Muscle layer of colon (tissue), 2 donors: ENCODE data around the gene DDHD1.
"Not testable (repeated sequence)": the region's sequence is repeated elsewhere in the genome, so short reads cannot be mapped to it uniquely, and the experiment has no call there.

ENCODE experiments used
- H3K27ac ChIP-seq: one replicate; pipeline ENCODE4 v1.7.0; 2013; ENCODE audit warnings: low read depth, mild to moderate bottlenecking, low read length, moderate library complexity
- H3K27me3 ChIP-seq, 2 donors: one replicate each; pipeline ENCODE4 v1.7.0; 2013; ENCODE audit warnings: low read length in 2 of 2, mild to moderate bottlenecking in 2 of 2; ENCODE audit not compliant: insufficient read depth in 2 of 2, control insufficient read depth in 1 of 2
- H3K36me3 ChIP-seq: one replicate; pipeline ENCODE4 v1.7.0; 2013; ENCODE audit warnings: mild to moderate bottlenecking, low read length; ENCODE audit not compliant: insufficient read depth
- H3K4me1 ChIP-seq: one replicate; pipeline ENCODE4 v1.7.0; 2013; ENCODE audit warnings: mild to moderate bottlenecking, low read length; ENCODE audit not compliant: insufficient read depth
- H3K4me3 ChIP-seq, 2 donors: one replicate each; pipeline ENCODE4 v1.7.0; 2013; ENCODE audit warnings: low read length in 2 of 2, low read depth in 1 of 2, mild to moderate bottlenecking in 1 of 2, moderate library complexity in 1 of 2
- H3K9ac ChIP-seq: one replicate; pipeline ENCODE4 v1.7.0; 2013; ENCODE audit warnings: low read length
- H3K9me3 ChIP-seq: one replicate; pipeline ENCODE4 v1.7.0; 2013; ENCODE audit warnings: mild to moderate bottlenecking, low read length
- donor health status: abdominal sarcoma.
- donor health status: Adenocarcinoma of cecum.

DDHD1 gene

DNA sequence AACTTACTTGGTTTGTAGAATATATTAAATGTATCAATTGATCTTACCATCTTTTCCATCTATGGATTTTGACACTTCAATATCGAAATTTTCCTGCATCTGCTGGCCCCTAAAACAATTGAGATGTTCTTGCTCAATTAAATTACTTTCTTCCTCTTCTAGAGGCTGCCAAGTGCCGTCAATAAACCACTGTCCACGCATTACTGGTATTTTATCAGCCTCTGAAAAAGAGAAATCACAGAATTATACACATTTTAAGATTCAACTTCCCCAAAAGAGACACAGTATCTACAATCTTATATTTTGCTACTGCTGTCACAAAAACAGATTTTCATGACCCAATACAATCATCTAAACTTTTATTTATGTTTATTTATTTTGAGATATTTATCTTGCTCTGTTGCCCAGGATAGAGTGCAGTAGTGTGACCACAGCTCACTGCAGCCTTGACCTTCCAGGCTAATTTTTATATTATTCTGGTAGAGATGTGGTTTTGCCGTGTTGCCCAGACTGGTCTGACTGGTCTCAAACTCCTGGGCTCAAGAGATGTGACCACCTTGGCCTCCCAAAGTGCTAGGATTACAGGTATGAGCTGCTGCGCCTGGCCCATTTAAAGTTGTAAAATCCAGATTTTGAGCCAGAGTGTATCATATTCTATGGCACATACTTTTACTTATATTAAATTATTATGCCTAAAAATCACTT, 49.3 kb downstream of the DDHD1 start:
- Histone ChIP-seq H3K9me3 (no peaks in the 10 kb centered on the region), H3K4me1 (no peaks in the 10 kb centered on the region), H3K36me3 (no peaks in the 10 kb centered on the region), H3K9ac (no peak overlapping the region), H3K4me3 (no peak overlapping the region), H3K27me3 (no peaks in the 10 kb centered on the region), H3K27ac (no peak overlapping the region)

DNA sequence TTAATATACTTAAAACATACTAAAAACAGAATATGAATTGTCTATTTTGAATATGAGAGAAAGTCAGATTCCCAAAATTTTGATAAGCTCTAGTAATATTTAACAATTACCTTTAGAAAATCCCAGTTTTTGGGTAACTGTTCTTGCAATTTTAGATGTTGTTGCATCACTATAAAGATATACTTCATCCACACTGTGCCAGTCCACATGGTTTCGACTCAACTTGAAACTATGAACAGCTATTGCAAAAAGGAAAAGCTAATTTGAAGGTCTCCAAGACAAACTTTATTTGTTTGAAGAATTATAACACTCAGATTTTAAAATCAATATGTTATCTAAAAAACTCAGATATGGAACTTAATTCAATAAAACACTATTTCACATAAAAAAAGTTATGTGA, 59.9 kb downstream of the DDHD1 start:
- Histone ChIP-seq H3K9ac (no peak overlapping the region), H3K36me3 (peaks cover 3% of the 10 kb centered on the region), H3K9me3 (no peaks in the 10 kb centered on the region), H3K27me3 (no peaks in the 10 kb centered on the region), H3K27ac (no peak overlapping the region), H3K4me3 (no peak overlapping the region), H3K4me1 (no peaks in the 10 kb centered on the region)

DNA sequence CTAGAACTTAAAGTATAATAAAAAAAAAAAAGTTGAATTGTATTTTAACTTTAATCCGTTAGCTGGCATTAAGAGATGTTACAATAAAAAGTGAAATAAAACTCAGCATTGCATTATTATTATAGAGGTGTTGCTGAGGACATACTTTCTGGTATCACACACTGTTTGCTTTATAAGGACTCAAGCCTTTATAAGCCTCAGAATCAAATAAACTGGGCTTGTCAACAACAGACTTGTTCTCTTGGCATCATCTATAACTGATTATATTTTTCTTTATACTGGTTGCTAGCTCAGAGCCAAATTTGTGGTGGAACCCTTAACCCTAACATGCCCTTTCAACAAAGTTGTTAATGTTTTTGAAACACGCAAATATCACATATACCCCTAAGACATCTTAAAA, 62.3 kb downstream of the DDHD1 start:
- H3K9me3 ChIP-seq, result no peaks in the 10 kb centered on the region
- no peak overlapping the region for H3K9ac ChIP-seq
- no peaks in the 10 kb centered on the region for H3K4me1 ChIP-seq
- peaks cover 3% of the 10 kb centered on the region for H3K36me3 ChIP-seq
- H3K27ac ChIP-seq, result no peak overlapping the region
- H3K4me3 ChIP-seq, result no peak overlapping the region
- no peaks in the 10 kb centered on the region for H3K27me3 ChIP-seq

- H3K27ac ChIP-seq, H3K4me3 ChIP-seq, H3K36me3 ChIP-seq, H3K4me1 ChIP-seq, H3K9me3 ChIP-seq, H3K27me3 ChIP-seq, H3K9ac ChIP-seq: not testable (repeated sequence)
Measured at GRCh38 chr14:53084954-53085353, 68.2 kb downstream of the DDHD1 start.

DNA sequence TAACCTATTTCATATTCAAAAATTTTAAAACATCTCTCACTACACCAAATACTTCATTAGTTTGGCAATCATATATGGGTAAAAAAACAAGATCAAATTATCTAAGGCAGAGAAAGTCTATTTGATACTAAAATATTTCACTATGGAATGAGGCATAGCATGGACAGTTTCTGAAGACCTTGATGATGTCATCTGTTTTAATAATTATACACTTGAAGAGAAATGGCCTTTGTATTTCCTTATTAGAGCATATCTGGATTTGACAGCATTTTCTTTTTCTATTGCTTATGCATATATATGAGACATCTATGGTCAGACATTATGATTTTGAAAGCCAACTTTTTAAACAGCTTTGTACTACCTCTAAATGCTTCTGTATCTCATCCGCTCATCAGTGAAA, 88.6 kb downstream of the DDHD1 start:
- Histone ChIP-seq H3K9me3 (no peaks in the 10 kb centered on the region), H3K4me3 (no peak overlapping the region), H3K27ac (no peak overlapping the region), H3K36me3 (no peaks in the 10 kb centered on the region), H3K4me1 (no peaks in the 10 kb centered on the region), H3K9ac (no peak overlapping the region), H3K27me3 (no peaks in the 10 kb centered on the region)

- Histone ChIP-seq H3K27ac (no peak overlapping the region), H3K9me3 (no peaks in the 10 kb centered on the region), H3K4me1 (no peaks in the 10 kb centered on the region), H3K36me3 (no peaks in the 10 kb centered on the region), H3K9ac (no peak overlapping the region), H3K4me3 (no peak overlapping the region), H3K27me3 (no peaks in the 10 kb centered on the region)
Measured at GRCh38 chr14:53062856-53063255, 90.3 kb downstream of the DDHD1 start.

- Histone ChIP-seq H3K27ac (no peak overlapping the region), H3K27me3 (no peaks in the 10 kb centered on the region), H3K36me3 (no peaks in the 10 kb centered on the region)
Measured at GRCh38 chr14:53060046-53060445, 93.1 kb downstream of the DDHD1 start.

GRCh38 chr14:53055003-53055402, 98.1 kb downstream of the DDHD1 start:
- no peak overlapping the region for H3K4me3 ChIP-seq
- H3K9me3 ChIP-seq, result no peaks in the 10 kb centered on the region
- H3K27me3 ChIP-seq, result no peaks in the 10 kb centered on the region
- H3K9ac ChIP-seq, result no peak overlapping the region
- H3K27ac ChIP-seq, result no peak overlapping the region
- no peaks in the 10 kb centered on the region for H3K4me1 ChIP-seq
- H3K36me3 ChIP-seq, result no peaks in the 10 kb centered on the region

More at GRCh38 chr14:53060046-53060445, 93.1 kb downstream of the DDHD1 start:
- Histone ChIP-seq H3K9me3 (no peaks in the 10 kb centered on the region), H3K4me3 (no peak overlapping the region), H3K9ac (no peak overlapping the region), H3K4me1 (no peaks in the 10 kb centered on the region)

- no peak overlapping the region for H3K27ac ChIP-seq
- H3K36me3 ChIP-seq, result no peaks in the 10 kb centered on the region
Measured at GRCh38 chr14:53054457-53054856, 98.7 kb downstream of the DDHD1 start.

GRCh38 chr14:53048631-53049030, 104.5 kb downstream of the DDHD1 start:
- H3K9ac ChIP-seq, result no peak overlapping the region
- no peak overlapping the region for H3K27ac ChIP-seq
- H3K36me3 ChIP-seq, result no peaks in the 10 kb centered on the region
- H3K27me3 ChIP-seq, result no peaks in the 10 kb centered on the region
- H3K4me1 ChIP-seq, result no peaks in the 10 kb centered on the region
- H3K9me3 ChIP-seq, result no peaks in the 10 kb centered on the region
- no peak overlapping the region for H3K4me3 ChIP-seq

More at GRCh38 chr14:53054457-53054856, 98.7 kb downstream of the DDHD1 start:
- H3K9ac ChIP-seq, result no peak overlapping the region
- H3K9me3 ChIP-seq, result no peaks in the 10 kb centered on the region
- no peaks in the 10 kb centered on the region for H3K27me3 ChIP-seq
- no peak overlapping the region for H3K4me3 ChIP-seq
- H3K4me1 ChIP-seq, result no peaks in the 10 kb centered on the region

GRCh38 chr14:53047307-53048069, 105.6 kb downstream of the DDHD1 start:
- H3K36me3 ChIP-seq, result no peaks in the 10 kb centered on the region

DNA sequence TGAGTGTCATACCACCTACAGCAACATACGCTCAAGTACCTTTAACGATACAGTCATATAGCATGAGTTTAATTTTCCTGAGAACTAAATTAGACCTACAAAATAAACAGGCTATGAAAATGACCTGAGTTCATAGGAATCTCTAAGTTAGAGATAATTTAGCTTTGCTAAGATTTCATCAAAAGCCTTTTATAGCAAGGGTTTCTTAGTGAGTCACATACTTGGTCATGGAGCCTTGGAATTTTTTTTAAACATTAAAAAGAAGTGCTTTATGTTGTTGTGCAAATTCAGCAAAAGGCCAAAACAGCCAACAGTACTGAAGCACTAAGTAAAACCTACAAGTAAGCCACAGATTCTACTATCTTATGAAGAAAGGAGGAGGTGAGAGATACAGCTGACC, 108.6 kb downstream of the DDHD1 start:
- no peak overlapping the region for H3K9ac ChIP-seq
- no peak overlapping the region for H3K27ac ChIP-seq
- H3K27me3 ChIP-seq, result no peaks in the 10 kb centered on the region
- H3K36me3 ChIP-seq, result no peaks in the 10 kb centered on the region
- H3K4me1 ChIP-seq, result no peaks in the 10 kb centered on the region
- no peaks in the 10 kb centered on the region for H3K9me3 ChIP-seq
- H3K4me3 ChIP-seq, result no peak overlapping the region

More at GRCh38 chr14:53047307-53048069, 105.6 kb downstream of the DDHD1 start:
- no peaks in the 10 kb centered on the region for H3K9me3 ChIP-seq
- no peak overlapping the region for H3K4me3 ChIP-seq
- no peaks in the 10 kb centered on the region for H3K4me1 ChIP-seq
- H3K9ac ChIP-seq, result no peak overlapping the region
- H3K27ac ChIP-seq, result no peak overlapping the region
- no peaks in the 10 kb centered on the region for H3K27me3 ChIP-seq
